ENCODE results near the gene COX8A. TPM values are rescaled to one million over a fixed set of nuclear protein-coding genes. Genes with fewer than 3 reads are reported as not detected.

The COX8A gene
- total RNA-seq, 1 donor from 2014 or later, result 382 TPM

GRCh38 chr11:64017945-64018224 is 43.5 kb downstream of the COX8A start:
- intact Hi-C loops (cut with micrococcal nuclease), result no loop called here

GRCh38 chr11:64018310-64018709 is 43.9 kb downstream of the COX8A start:
- intact Hi-C loops (cut with micrococcal nuclease), result no loop called here

- intact Hi-C loops (cut with micrococcal nuclease), result no loop called here
These were observed 45.0 kb downstream of the COX8A start for GRCh38 chr11:64019106-64020037.

GRCh38 chr11:64020976-64021756 is 46.7 kb downstream of the COX8A start:
- intact Hi-C loops (cut with micrococcal nuclease), result no loop called here

GRCh38 chr11:64021757-64022093 is 47.3 kb downstream of the COX8A start:
- intact Hi-C loops (cut with micrococcal nuclease), result no loop called here

GRCh38 chr11:64022125-64022784 is 47.8 kb downstream of the COX8A start:
- intact Hi-C loops (cut with micrococcal nuclease), result no loop called here

- intact Hi-C loops (cut with micrococcal nuclease), result no loop called here
These were observed 49.6 kb downstream of the COX8A start for GRCh38 chr11:64023712-64024710.

GRCh38 chr11:64025205-64025604 is 50.8 kb downstream of the COX8A start:
- intact Hi-C loops (cut with micrococcal nuclease), result no loop called here

Other genes with a start within 250 kb of the COX8A start
- 1.8 and 2.2 TPM in 2 replicates for gene ZFTA, start 205.8 kb upstream of the COX8A start, total RNA-seq
- 50.7 and 52.9 TPM in 2 replicates for gene SPINDOC, start 161.2 kb upstream of the COX8A start, total RNA-seq
- 57.1 and 59.8 TPM in 2 replicates for gene MARK2, start 135.5 kb upstream of the COX8A start, total RNA-seq
- 0.16 and 0.25 TPM in 2 replicates for gene RCOR2, start 57.5 kb upstream of the COX8A start, total RNA-seq
- 36.9 and 38.0 TPM in 2 replicates for gene NAA40, start 35.6 kb upstream of the COX8A start, total RNA-seq
- 98.0 and 99.0 TPM in 2 replicates for gene OTUB1, start 11.8 kb downstream of the COX8A start, total RNA-seq
- not detected in 2 replicates for gene FLRT1, start 61.3 kb downstream of the COX8A start, total RNA-seq
- gene MACROD1, start 191.5 kb downstream of the COX8A start, total RNA-seq, result 11.1 and 11.4 TPM in 2 replicates
- gene STIP1, start 211.6 kb downstream of the COX8A start, total RNA-seq, result 267 and 285 TPM in 2 replicates
- 210 and 211 TPM in 2 replicates for gene FERMT3, start 232.1 kb downstream of the COX8A start, total RNA-seq

All from T-helper 2 cell treated with Interferon-gamma antibody and Interleukin-4, amounts not matched to agents 100 ng/mL and 5 ng/mL, for 36 hours (primary cell).